Right lung (tissue), 5 donors: ENCODE measurements around the gene AASDH. TPM values are rescaled to one million over a fixed set of nuclear protein-coding genes. Genes with fewer than 3 reads are reported as not detected.
A peak's percentile ranks its signal among the peaks of the same experiment; 100 is the strongest.

Experiments used
- DNase-seq, 2 donors: peaks; one replicate each; pipeline ENCODE4 v3.0.0-alpha.2; 2013
- polyA plus RNA-seq, 5 donors: library from polyadenylated mRNA; unstranded; fragments of 120-200 nt; gene quantifications; one replicate each; pipeline versions ENCODE4 v1.2.1 to v1.2.3, GENCODE V29; 2013; ENCODE audit warnings: inconsistent platforms in 1 of 5, low replicate concordance in 1 of 5; ENCODE audit not compliant: insufficient read length in 5 of 5, insufficient read depth in 1 of 5

AASDH gene
- polyA plus RNA-seq, 5 donors, result 18.3 to 31.5 (median 28.9) TPM

DNA sequence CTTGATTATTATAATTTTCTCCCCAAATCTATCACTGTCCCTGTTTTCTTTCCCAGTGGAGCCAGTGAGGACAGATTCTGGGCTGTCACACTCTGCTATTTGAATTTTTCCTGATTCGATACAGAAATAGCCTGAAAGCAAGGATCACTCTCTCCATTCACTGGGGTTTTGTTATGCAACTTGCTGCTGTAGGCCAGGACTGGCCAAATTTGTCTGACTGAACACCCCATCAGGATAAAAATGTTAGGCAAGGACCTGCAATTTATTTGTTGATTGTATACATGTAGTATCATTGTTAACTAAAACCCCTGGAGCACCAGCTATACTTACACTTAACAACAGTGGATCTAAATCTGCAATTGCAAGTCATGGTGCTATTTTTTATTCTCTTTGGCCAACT lies 68.7 kb downstream of the AASDH start:
- DNase-seq, result peak in 1 of 2 donors; percentile 33

DNA sequence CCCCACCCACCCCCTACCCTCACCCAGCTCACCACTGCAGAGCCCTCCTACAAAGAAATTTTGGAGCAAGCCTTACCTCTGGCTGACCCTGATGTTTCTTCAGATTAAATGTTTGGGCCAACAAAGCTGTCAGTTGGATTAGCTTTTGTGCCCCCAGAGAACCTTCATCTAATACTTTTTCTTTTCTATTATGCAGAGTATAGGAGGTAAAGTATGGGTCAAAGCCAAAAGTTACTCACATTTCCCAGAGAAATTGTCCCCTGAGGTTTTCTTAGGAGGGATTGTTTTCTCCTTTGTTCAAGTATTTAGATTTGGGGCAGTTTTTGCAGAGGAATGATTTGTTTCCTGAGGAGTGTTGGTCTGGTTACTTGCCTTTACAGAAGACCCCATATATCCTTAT lies 69.5 kb downstream of the AASDH start:
- no peak for DNase-seq

DNA sequence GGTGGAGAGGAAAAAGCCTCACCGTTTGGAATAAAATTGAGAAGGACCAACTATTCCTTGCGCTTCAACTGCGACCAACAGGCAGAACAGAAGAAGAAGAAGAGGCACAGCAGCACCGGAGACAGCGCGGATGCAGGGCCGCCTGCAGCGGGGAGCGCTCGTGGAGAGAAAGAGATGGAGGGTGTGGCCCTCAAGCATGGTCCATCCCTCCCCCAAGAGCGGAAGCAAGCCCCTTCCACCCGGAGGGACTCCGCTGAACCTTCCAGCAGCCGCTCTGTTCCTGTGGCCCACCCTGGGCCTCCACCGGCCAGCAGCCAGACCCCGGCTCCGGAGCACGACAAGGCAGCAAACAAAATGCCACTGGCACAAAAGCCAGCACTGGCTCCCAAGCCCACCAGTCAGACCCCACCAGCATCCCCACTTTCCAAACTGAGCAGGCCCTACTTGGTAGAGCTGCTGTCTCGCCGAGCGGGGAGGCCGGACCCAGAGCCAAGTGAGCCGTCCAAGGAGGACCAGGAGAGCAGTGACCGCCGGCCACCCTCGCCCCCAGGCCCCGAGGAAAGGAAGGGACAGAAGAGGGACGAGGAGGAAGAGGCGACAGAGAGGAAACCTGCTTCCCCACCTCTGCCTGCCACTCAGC lies 71.2 kb downstream of the AASDH start:
- DNase-seq, result no peak

GRCh38 chr4:56315543-56315942 lies 71.7 kb downstream of the AASDH start:
- DNase-seq, result no peak

DNA sequence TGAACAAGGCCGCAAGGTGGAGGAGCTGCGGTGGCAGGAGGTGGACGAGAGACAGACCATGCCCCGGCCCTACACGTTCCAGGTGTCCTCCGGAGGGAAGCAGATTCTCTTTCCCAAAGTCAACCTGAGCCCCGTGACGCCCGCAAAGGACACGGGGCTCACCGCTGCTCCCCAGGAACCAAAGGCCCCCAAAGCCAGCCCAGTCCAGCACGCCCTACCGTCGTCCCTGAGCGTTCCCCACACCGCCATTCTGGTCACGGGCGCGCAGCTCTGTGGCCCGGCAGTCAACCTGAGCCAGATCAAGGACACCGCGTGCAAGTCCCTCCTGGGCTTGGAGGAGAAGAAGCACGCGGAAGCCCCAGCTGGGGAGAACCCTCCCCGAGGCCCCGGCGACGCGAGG lies 72.2 kb downstream of the AASDH start:
- DNase-seq, result no peak

- DNase-seq, result no peak
These were observed 72.9 kb downstream of the AASDH start for GRCh38 chr4:56314207-56314915.

DNA sequence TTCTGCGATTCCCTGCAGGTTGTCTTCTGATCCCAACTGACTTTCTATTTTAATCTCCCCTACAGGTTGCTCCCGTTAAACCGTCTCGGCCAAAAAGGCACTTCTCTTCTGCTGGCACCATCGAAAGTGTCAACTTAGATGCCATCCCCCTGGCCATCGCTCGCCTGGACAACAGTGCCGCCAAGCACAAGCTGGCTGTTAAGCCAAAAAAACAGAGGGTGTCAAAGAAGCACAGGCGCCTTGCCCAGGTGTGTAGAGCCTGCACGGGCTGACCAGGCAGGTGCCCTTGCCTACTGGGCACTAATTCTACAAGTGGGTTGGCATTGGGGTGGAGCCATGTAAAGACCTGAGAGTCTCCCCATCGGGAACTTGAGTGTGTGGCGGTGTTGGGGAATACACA lies 74.2 kb downstream of the AASDH start:
- no peak for DNase-seq

DNA sequence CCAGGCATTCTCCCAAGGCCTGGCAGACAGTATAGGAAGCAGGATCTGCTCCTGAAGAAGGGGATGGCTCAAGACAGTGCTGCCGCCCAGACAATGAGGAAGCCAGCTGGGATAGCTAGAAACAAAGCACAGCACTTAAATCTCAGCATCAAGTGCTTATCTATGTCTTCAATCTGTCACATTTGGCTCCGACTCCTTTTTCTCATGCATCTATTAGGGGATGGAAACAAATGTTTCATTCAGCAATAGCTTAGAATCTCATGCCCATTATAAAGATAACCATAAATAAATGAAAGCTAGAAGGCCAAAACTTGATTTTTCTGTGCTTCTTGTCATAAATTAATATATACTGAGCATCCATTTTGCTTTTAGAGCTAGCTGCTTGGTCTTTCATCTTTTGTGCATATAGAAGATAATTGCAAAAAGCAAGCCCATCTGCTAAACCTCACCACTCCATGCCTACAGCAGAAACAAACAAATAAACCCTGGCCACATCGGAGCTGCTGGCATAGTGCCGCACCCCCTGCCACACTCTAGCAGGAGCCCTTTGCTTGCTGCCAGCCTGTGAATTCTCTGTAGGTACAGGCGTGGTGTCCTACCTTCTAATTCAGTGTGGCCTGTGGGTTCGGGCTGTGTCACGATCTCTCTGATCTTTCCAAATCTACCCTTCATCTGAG lies 75.9 kb downstream of the AASDH start:
- peak; percentile 85 to 89 for DNase-seq

DNA sequence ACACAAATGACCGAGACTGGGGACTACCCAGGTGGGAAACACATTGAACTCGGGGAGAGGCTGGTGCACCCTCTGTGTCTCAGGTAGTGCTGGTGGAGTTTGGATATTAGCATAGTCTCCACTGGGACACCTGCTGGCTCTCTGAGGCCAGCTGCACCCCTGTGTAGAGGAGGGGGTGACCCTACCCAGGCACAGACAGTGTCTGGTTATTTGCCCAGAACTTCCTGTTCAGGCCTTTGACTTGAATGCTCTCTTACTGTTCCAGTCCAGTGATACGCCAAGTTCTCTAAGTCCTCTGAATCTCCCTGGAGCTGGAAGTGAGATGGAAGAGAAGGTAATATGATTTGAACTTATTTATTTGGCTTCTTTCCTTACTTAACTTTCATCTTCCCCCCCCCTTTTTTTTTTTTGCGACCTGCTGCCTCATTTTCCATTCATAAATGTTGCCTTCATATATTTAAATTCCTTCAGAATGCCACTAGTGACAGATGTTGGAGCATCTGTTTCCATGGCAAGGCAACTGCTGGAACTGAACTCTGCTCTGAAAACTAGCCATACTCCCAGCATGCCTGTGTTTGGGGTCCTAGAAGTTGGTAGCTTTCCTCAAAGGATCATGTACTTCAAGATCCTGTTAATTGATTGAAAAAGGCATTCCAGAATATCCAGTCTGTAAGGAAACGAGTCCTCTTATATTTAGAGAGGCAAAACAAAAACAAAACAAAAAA lies 76.7 kb downstream of the AASDH start:
- no peak for DNase-seq

DNA sequence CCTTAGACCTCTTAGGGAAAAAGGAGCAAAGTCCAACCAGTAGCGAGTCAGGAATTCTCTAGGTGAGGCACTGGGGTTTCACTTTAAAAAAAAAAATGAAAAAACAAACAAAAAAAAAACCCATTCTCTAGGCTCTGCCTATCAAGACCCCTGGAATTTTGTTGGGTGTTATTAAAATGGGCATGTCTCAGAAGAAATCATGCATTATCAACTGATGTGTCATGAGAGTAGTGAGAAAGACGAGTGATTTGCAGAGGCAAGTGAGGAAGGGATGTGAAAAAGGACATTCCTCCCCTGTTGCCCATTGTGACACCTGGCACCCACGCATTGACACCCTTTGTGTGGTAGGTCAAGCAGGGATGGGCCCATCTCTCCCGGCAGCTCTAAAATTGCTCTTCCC lies 78.9 kb downstream of the AASDH start:
- DNase-seq, result no peak

GRCh38 chr4:56307423-56307822 lies 79.9 kb downstream of the AASDH start:
- no peak for DNase-seq

- DNase-seq, result no peak
These were observed 81.9 kb downstream of the AASDH start for GRCh38 chr4:56305390-56305789.

DNA sequence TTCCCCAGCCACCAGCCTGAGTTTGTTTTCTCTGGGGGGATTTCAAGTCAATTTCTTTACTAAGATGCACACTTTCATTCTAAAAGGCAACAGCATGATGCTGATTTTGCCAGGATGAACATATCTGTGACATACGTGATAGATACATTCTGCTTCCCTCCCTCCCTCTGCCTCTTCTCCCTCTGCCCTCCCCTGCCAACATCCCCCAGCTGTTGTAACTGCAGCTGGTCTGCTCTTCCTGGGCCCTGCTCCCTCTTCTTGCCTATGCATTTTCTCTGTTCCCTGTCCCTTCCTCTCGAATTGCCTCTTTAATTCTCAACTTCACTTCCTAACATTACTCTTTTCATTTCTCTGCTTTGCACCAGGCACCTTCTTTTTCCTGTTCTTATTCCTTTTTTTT lies 83.4 kb downstream of the AASDH start:
- DNase-seq, result no peak

DNA sequence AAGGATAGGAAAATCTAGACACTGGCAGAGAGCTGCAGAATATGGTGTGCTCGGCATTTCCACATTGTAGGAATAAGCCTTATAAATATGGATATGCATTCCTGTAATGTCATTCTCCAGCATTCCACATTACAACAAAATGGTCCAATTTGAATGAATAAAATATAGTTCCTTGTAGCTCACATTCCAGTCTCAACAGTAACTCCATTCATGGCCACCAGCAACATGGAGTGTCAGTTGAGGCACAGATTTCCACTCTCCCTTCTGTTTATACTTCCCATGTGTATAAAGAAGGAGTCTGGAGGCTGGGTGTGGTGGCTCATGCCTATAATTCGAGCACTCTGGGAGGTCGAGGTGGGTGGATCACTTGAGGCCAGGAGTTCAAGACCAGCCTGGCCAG lies 84.5 kb downstream of the AASDH start:
- DNase-seq, result no peak

- DNase-seq, result no peak
These were observed 85.2 kb downstream of the AASDH start for GRCh38 chr4:56301997-56302496.

DNA sequence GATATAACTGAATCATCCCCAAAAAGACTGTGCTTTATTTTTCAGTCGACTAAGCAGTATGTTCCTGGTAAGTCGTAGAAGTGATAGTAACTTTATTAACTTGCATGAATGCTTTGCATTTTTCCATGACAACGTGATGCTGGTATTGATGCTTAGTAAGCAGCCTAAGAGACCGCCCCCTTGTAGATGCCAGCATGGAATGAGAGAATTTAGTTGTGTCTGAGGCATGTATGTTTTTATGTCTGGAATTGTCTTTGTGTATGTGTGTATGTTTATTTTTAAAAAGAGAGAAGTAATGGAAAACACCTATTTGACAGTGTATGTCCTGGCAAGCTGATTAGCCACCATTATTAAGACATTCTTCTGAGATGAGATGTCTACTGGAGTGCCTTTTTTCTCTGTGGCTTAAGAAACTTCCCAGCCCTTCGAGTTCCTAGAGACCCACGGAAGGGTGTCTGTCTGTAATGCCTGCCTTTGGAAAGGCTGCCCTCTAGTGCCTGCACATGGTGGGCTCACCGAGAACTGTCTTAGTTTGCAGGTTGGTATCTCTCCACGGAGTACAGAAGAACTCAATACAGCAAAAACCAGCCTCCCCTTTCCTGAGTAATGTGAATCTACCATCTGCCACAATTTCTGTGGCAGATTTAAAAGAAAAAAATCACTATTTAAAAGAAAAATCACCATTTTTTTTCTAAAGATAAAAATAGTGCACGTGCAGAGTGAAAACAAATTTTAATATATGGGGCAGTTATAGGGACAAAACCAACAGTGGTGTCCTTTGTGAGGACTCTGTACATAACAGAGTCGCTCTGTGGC lies 85.9 kb downstream of the AASDH start:
- peak; percentile 65 to 72 for DNase-seq

DNA sequence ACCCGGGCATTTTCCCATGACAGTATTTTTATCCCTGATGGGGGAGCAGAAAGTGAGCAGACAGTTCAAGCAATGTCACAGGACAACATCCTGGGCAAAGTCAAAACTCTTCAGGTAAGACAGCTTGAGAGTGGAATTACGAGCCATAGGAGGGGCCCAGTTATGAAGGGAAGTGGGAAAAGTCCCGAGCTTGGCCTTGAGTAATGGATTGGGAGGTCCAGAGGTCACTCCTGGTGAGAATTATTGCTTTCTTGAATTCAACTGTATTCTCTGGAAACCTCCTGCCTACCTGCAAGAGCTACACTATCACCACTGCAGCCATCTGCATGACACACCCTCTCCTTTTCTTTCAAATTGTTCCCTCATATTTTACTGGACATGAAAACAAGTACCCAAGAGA lies 89.1 kb downstream of the AASDH start:
- DNase-seq, result no peak

- DNase-seq, result no peak
These were observed 89.5 kb downstream of the AASDH start for GRCh38 chr4:56297776-56298175.

DNA sequence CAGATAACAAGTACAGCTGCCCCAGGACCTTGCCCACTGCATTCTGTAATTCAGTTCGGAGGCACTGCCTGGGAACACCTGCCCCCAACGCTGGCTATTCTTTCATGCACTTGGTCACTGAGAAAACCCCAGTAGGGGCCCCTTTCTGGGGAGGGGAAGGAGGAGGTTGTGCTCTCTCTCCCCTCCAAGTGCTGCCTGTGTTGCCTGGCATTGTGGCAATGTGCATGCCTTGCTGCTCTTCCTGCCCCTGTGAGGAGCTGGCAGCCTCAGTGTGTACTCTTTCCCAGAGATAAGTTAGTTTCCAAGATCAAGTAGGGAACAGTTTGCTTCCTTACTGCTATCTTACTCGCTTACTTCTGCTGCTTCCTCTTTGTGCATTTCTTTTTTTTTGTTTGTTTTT lies 90.8 kb downstream of the AASDH start:
- no peak for DNase-seq

- no peak for DNase-seq
These were observed 94.2 kb downstream of the AASDH start for GRCh38 chr4:56293121-56293520.

- DNase-seq, result no peak
These were observed 97.4 kb downstream of the AASDH start for GRCh38 chr4:56289934-56290333.
